Fibroblast of gingiva (primary cell): ENCODE data around the gene FAM120A.

Source experiments
- DNase-seq: peaks from one replicate; pipeline ENCODE4 v3.0.0-alpha.2; 2011; ENCODE audit warnings: low read depth

FAM120A gene

DNA sequence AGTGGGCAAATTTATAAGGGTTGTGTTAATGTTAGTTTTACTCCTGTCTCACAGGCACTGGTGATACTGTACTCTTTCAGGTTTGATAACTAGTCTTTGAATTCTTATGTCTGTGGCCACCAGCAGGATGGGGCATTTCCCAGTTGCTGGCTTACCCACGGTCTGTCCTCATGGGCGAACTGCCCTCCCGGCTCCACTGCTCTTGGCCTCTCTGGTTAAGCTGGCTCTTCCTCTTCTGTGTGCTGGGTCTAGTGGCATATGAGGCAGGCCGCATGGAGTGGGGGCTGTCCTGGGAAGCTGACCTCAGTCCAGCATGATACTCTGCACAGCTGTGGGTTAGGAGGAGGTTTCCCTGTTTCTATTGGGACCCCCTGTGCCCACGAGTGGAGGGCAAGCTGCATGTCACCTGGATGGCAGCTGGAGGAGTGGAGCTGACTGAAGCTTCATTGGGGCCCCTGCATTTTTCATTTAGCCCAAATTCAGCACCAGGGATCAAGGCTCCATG, 144.4 kb downstream of the FAM120A start:
- DNase-seq, result no peak

DNA sequence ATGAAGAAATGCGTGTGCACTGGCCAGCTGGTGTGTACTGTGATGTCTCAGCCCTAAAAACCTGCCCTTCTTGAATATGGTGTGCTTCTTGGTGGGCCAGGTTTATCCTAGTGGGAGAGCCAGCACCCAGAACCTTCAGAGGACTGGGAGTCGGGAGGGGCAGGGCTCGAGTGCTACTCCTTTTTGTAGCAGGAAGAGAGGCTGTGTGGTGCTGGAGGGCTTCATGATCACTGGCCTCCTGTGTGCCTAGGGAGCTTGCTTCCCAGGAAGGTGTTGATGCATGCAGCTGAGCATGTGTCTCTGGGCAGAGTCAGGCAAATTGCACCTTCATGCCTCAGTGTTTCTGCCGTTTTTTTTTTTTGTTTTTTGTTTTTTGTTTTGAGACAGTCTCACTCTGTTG, 144.9 kb downstream of the FAM120A start:
- DNase-seq, result no peak

DNA sequence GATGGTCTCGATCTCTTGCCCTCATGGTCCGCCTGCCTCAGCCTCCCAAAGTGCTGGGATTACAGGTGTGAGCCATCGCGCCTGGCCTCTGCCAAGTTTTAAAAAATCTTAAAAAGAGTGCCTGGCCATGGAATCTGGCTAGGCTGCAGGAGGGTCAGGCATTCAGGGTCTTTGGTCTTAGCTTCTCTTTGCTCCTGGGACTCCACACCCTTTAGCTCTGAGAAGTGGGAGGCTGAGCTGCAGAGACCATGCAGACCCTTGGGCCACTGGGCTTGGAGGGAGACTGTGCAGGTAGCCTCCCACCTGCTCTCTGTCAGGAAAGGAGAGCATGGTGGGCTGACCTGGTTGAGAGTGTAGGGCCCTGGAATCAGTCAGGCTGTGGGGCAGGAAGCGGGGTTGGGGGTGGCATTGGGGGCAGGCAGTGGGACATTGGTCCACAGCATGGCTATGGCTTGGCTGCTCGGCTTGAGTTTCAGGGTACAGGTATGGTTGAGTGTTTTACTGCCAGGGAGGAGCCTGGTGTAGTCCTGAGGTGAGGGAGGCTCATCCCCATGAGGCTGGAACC, 145.7 kb downstream of the FAM120A start:
- DNase-seq, result no peak

DNA sequence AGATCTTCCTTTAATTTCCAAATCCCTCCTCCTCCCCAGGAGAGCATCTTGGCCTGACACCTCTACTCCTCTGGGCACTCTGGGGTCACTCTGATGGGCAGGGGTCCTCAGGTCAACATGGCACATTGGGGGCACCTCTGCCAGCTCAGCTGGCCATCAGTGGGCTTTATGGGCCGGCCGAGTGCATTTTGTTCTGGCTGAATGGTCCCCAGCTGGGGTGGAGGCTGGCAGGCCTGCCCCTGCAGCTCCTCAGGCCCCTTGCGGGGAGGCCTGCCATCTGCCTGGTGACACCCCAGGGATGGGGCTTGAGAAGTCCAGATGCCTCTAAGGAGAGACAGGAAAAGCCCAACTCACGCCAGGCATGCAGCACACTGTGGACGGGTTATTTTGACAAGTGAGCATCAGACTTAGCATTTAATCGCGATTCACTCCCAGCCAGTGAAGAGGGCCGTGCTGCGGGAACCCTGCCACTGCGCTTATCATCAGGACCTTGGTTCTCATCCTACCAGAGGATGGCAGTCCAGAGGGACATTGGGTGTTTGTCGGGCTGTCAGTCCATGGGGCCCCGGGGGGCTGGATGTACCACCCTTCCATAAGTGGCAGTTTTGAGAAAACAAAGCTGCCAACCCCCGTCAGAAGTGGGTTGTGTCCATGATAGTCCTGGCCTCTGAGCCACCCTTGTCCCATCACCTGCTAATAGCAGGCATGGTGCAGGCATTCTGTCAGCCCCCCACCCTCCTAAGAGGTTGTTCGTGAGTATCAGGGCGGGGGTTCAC, 146.6 kb downstream of the FAM120A start:
- DNase-seq, result no peak

DNA sequence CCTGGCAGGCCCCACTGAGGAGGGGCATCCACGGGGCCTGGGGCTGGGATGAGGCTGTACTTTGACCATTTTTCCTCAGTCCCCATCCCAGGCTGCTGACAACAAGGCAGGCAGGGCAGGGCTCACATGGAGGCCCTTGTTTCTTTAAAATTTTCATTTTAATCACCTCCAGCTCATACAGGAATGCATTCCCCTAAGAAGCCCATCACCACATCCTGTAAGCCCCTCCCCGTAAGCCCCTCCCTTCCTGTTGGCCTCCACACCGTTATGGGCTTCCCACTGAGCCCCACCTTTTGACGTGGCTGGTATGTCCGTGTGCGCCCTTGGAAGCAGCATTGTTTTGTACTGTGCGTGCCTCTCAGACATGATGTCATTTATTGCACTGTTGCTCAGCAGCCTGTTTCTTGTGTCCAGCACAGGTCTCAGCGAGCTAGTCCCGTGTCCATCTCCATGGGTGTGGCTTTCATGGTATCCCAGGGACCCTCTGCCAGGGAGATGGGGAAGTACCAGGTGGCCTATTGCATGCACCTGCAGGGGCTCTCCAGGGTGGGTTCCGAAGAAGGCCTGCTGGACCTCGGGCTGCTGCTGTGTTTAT, 147.3 kb downstream of the FAM120A start:
- DNase-seq, result no peak

DNA sequence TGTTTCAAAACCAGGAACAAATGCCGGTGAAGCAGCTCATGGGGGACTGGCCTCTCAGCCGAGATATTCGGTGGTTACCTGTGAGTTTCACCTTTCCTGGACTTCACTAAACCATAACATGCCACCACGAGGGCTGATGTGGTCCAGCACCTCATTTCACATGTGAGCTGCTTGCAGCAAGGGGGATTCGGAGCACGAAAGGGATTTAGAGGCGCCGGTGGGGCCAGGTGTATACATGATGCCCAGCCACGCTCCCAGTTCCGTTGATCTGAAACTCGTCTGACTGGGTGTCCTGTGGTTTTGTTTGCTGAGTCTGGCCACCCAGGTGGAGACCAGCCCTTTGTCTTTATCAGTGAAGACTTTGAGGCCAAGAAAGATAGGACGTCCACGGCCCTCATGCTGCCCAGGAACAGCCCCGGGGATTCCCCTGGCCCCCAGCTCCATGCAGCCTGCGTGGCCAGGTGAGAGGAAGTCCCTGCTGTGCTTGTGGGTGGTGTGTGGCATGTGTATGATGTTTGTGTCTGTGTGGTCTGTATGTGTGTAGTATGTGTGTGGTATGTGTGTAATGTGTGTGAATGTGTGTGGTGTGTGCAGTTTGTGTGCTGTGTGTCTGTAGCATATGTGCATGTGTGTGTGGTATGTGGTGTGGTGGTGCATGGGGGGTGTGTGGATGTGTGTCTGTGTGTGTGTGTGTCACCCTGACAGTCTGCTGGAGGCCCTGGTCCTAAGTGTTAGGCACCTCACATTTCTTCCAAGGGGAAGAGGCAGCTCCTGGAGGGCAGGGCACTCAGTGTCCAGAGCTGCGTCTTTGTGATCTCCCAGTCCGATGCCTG, 148.3 kb downstream of the FAM120A start:
- DNase-seq, result no peak

DNA sequence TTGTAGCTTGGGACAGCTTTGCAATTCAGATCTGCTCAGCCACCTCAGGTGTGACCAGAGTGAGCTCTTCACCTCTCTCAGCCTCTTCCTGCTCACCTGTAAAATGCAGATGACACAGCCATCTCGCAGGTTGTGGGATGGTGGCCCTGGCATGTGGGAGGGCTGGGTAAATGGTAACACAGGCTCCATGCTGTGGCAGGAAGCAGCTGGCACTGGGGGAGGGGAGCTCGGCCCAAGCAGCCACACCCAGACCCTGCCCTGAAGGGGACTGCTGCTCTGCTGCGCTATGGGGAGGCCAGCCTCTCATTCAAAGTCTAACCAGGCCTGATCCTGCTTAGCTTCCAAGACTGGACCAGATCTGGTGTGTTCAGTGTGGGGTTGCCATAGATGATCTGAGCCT, 149.0 kb downstream of the FAM120A start:
- DNase-seq, result no peak

DNA sequence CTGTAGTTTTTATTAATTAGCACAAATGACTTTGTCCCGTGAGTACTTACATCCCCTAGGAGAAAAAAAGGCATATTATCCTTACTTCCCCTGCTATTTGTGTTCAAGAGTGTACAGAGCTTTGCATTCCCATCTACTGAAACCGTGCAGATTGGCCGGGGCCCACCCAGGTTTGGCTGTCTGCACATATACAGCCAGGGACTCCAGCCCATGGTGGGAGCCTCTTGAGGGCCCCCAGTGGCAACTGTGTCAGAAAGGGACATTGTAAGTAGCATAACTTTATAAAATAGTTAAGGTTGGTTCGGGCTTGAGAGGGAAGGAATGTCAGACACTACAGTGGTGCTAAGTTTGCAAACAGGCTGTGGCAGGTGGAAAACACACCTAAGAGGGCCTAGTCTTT, 149.6 kb downstream of the FAM120A start:
- DNase-seq, result no peak

DNA sequence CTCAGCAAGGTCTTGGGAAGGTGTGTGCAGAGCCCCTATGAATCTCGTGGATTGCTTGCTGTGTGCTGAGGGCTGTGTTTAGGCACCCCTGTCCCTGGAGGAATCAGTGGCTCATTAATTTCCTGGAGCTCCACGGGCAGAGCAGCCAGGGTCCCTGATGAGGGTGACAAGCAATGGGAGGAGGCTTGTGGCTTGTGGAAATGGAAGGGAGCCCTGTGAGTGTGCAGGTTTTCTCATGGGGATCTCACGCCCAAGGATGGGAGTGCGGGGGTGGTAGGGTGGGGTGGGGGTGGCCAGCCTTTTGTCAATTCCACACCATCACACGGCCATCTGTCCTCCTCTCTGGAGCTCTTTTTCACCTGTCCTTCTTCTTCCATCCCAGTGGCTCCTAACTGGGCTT, 150.2 kb downstream of the FAM120A start:
- DNase-seq, result no peak

DNA sequence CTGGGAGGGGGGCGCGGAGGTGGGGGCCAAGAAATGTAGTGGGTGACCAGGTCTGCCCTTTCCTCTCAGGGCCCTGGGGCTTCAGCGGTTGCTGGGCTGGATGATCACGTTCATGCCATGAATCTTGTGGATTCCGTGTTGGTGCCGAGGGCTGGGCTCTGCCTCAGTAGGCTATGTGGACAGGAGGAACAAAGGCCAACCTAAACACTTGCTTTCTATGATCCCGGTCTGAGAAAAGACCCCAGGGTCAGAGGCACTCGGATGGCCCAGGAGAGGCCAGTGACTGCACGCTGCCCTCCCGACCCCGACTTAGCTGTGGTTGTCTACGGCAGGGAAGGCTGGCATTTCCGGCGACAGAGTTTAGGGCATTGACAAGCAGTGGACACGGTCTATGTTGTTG, 151.5 kb downstream of the FAM120A start:
- no peak for DNase-seq

DNA sequence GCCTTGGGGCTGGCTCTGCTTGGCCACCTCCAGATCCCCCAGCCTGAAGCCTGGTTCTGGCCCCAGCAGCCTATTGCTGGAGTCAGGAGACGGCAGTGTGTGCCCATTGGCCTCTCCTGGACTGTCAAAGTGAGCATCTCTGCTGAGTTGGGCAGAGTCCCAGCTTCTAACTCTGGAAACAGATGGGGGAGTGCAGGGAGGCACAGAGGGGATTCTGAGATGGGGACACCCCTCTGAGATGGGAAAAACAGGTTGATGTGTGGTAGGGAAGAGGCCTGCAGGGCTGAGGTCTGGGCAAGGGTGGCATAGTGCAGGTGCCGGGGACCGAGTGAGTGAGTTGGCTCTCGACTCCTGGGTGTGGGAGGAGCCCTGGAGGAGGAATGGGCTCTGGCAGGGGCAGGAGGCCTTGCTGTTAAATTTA, 152.4 kb downstream of the FAM120A start:
- no peak for DNase-seq

DNA sequence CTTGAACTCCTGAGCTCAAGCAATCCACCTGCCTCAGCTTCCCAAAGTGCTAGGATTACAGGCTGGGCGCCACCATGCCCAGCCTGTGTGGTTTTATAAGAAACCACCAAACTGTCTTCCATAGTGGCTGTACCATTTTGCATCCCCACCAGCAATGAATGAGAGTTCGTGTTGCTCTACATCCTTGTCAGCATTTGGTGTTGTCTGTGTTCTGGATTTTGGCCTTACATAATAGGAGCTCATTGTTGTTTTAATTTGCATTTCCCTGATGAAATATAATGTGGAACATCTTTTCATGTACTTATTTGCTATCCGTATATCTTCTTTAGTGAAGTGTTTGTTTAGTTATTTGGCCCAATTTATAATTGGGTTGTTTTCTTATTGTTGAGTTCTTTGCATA, 154.7 kb downstream of the FAM120A start:
- DNase-seq, result peak; percentile 36

DNA sequence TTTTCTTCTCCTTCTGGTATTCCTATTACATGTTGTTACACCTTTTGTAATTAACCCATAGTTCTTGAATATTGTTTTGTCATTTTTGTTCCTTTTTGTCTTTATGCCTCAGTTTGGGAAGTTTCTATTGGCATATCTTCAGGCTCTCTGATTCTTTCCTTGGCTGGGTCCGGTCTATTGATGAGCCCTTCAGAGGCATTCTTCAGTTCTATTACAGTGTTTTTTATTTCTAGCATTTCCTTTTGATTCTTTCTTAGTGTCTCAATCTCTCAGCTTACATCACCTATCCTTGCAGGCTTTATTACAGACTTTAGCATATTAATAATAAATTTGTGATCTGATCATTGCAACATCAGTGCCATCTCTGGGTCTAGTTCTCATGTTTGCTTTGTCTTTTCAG, 158.7 kb downstream of the FAM120A start:
- DNase-seq, result no peak

DNA sequence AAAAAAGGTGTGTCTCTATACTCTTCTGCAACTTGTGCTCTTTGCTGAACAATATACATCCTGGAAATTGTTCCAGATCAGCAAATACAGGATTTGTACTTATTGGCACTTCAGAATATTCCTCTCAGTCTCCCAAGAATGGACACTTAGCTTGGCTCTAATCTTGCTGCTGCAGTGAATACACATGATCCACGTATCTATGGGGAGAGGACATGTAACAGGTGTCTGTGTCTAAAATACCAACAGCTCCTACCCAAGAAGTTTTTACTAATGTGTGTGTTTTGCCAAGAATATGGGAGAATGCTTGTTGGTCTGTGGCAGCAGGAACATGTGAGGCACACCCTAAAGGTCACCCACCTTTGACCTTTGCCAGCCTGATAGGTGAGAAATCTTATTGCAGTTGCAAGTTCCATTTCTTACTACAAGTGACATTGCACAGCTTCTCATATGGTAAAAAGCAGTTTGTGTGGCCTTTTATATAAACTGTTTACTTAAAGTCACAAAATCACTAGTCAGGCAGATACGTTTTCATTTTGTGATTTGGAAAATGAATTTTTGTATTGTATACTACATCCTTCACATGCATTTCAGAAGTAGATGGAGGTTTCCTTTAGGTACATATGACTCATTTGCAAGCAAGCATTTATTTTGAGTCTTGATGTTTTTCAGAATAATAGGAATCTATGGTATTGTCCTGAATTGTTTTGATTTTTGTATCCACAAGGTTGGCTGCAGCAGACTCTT, 160.7 kb downstream of the FAM120A start:
- DNase-seq, result no peak

DNA sequence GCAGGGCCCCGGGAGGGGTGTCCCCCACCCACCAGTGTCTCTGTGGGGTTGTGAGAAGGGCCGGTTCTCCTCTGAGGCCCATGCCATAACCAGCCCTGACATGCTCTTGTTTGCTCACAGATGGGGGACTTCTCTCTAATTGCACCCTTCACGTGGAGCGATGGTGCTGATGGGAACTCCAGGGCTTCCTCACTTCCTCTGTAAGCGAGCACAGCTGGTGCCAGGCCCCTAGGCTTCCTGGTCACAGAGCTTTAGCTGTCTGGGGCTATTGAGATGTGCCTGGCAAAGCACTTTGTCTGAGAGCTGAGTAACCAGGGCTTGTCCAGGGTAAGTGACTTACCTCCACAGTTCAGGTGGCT, 161.3 kb downstream of the FAM120A start:
- no peak for DNase-seq

DNA sequence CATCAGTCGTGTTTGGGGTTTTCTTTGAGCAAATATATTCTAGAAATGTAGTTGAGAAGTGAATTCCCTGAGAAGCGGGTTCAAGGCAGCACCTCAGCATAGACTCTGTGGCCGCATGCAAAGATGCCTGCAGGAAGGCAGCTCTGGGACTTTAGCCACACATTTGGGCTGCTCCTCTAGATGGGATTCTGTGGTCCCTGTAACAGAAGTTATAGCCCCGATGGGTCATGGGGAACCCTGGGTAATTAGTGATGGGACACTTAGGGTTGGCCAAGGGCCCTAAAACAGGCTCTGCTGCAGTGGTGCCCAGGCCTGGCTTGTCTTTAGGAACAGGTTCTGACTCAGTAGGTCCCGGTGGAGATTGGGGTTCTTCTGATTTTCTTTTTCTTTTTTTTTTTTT, 161.7 kb downstream of the FAM120A start:
- no peak for DNase-seq

DNA sequence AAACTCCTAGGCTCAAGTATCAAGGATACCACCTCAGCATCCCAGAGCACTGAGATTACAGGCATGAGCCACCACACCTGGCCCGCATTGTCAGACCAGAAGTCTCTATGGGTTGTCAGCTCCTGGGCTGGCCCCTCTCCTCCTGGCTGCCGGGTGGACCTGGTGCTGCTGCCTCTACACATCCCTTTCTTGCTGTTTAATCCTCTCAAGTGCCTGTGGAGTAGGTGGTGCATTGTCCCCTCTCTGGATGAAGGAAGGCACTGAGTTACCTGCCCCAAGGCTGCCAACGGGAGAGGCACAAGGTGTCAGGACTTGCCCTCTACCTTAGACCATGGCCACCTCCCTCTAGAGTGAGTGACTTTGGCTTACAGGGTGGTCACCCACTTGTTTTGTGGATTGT, 162.3 kb downstream of the FAM120A start:
- DNase-seq, result no peak

DNA sequence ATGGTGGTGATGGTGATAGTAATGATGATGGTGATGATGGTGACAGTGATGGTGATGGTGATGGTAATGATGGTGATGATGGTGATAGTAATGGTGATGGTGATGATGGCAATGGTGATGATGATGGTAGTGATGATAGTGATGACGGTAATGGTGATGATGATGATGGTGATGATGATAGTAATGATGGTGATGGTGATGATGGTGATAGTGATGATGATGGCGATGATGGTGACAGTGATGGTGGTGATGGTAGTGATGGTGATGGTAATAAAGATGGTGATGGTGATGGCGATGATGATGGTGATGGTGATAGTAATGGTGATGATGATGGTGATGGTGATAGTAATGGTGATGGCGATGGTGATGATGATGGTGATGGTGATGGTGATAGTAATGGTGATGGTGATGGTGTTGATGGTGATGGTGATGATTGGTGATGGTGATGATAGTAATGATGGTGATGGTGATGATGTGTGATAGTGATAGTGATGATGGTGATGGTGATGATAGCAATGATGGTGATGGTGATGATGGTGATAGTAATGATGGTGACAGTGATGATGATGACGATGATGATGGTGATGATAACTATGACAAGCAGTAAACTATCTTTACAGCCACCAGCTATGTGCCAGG, 163.5 kb downstream of the FAM120A start:
- DNase-seq, result no peak
